GM20000 (cell line): ENCODE data around the gene MXRA8.
"Not testable (repeated sequence)": the region's sequence is repeated elsewhere in the genome, so short reads cannot be mapped to it uniquely, and the experiment has no call there.

Source experiments
- DNase-seq: peaks from one replicate; pipeline ENCODE4 v3.0.0; 2012; ENCODE audit warnings: low spot score
- TF ChIP-seq, protein P1 (sequence below): IDR thresholded peaks from 2 replicates; pipeline ENCODE4 v1.5.1; 2012; ENCODE audit warnings: mild to moderate bottlenecking, control low read depth; ENCODE audit errors: extremely low read depth, missing control alignments

The MXRA8 gene, protein sequence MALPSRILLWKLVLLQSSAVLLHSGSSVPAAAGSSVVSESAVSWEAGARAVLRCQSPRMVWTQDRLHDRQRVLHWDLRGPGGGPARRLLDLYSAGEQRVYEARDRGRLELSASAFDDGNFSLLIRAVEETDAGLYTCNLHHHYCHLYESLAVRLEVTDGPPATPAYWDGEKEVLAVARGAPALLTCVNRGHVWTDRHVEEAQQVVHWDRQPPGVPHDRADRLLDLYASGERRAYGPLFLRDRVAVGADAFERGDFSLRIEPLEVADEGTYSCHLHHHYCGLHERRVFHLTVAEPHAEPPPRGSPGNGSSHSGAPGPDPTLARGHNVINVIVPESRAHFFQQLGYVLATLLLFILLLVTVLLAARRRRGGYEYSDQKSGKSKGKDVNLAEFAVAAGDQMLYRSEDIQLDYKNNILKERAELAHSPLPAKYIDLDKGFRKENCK

DNA sequence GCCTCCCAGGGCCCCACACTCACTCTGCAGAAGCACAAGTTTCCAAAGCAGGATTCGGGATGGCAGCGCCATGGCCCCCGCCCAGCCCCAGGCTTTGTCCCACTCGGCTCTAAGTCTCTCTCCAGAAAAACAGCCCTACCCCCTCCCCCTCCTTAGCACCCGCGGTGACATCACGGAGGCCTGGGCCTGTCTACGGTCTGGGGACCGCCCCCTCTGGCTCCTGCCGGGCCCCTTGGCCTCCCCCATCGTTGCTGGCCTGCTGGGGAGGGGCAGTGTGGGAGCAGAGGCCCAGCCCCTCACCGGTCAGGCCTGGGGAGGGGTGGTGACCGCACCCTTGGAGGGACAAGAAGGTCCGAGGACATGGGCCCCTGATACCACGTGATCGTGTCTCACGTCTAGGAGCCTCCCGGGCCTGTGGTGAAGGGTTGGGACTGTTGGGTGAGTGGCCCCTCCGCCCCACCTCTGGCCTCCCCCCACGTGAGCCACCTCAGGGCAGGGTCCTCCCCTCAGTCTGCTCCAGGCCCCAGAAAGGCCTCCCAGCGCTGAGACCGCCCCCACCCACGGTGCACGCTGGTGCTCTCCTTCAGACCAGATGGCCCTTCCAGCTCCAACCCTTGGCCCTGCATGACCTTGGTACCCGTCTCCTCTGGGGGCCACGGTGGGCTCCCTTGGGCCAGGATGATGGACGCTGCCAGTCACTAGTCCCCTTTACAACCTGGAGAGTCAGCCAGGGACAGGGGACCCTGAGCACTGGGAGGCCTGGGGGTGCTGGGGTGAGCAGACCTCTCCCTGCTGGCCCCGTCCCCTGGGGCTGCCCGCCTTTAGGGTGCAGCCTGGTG lies at the start of gene MXRA8:
MXRA8 (minus strand) TSS at position 123 of the 839 bp plus-strand sequence; CDS start at position 72, 51 bp downstream.
- TF ChIP-seq, protein P1, sequence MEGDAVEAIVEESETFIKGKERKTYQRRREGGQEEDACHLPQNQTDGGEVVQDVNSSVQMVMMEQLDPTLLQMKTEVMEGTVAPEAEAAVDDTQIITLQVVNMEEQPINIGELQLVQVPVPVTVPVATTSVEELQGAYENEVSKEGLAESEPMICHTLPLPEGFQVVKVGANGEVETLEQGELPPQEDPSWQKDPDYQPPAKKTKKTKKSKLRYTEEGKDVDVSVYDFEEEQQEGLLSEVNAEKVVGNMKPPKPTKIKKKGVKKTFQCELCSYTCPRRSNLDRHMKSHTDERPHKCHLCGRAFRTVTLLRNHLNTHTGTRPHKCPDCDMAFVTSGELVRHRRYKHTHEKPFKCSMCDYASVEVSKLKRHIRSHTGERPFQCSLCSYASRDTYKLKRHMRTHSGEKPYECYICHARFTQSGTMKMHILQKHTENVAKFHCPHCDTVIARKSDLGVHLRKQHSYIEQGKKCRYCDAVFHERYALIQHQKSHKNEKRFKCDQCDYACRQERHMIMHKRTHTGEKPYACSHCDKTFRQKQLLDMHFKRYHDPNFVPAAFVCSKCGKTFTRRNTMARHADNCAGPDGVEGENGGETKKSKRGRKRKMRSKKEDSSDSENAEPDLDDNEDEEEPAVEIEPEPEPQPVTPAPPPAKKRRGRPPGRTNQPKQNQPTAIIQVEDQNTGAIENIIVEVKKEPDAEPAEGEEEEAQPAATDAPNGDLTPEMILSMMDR, result no peak
- no peak for DNase-seq

DNA sequence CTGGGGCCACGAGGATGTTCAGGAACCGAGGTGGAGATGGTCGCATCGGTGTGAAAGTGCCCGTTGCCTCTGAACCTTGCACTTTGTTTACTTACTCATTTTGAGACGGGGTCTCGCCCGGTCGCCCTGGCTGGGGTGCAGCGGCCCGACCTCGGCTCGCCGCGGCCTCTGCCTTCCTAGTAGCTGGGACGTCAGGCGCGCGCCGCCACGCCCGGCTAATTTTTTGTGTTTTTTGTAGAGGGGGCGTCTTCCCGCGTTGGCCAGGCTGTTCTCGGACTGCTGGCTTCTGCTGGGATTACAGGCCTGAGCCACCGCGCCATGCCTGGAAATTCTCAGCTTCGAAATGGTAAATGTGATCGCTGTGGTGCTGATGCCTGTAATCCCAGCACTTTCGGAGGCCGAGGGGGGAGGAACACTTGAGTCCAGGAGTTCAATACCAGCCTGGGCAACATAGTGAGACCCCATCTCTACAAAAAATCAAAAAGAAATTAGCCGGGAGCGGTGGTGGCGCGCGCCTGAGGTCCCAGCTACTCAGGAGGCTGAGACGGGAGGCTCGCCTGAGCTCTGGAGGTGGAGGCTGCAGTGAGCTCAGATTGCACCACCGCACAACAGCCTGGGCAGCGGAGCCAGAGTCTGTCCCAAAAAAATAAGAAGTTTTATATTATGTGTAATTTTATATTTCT lies 49.4 kb upstream of the MXRA8 start:
- TF ChIP-seq, protein P1, result no peak

DNA sequence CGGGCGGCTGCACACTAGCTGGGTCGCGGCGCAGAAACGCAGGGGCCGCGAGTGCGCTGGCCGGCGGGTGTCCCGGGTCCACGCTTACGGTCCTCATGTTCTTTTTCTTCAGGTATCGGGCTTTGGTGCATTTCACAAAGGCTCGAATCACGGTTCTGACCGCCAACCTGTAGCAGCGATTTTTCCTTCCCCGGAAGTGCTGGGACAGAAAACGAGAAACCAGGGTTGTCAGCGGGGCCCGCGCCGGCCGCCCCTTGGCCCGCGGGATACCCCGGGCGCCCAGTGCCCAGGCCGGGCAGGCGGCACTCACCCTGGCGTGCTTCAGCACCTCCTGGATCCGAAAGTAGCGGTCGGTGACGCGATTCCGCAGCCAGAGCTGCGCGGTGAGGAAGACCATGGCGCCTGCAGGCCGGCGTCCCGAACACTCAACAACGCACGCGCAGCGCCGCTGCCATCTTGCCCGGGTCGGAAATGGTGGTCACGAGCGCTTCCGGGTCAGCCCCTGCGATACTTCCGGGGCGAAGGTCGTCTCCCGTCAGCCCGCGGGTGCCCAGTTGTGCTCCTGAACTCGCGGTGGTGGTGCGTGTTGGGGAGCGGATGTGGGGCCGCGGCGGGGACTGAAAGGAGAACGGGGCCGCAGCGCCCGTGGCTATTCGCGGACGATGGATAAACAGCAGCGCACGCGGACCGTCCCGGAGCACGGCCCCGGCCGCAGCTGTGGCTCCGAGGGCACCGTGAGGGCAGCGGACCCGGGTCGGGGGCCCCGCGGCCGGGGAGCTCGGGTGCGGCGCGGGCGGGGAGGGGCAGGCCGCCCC lies 48.7 kb upstream of the MXRA8 start, which contains the start of gene MRPL20:
MRPL20 (minus strand) TSS at position 473 of the 815 bp plus-strand sequence; CDS start at position 397, 76 bp downstream.
- TF ChIP-seq, protein P1, result no peak
- DNase-seq, result peak; percentile 99

More for the DNA sequence above, 49.4 kb upstream of the MXRA8 start:
- DNase-seq, result no peak

DNA sequence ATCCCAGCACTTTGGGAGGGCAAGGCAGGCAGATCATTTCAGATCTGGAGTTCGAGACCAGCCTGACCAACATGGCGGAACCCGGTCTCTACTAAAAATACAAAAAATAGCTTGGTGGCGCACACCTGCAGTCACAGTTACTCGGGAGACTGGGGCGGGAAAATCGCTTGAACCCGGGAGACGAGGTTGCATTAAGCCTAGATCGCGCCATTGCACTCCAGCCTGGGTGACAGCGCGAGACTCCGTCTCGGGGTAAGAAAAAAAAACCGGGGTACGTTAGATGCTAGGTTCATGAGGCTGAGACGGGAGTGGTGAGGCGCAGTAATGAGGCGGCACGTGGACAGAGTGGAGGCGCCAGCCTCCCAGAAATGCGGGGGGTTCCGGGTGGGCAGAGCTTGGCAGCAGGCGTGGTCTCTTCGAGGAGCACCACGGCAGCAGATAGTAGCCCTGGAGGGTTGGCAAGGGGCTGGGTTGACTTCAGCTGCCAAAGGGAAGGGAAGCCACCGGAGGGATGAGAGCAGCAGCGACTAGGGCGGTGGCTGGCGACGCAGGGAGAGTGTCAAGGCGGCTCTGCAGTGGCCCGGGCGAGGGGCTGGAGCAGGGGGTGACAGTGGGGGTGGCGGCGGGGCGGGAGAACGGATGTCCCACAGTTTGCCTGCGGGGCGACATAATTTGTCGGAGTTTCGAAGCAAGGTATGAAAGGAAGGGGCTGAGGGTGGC lies 47.9 kb upstream of the MXRA8 start:
- DNase-seq, result no peak
- TF ChIP-seq, protein P1, result no peak

DNA sequence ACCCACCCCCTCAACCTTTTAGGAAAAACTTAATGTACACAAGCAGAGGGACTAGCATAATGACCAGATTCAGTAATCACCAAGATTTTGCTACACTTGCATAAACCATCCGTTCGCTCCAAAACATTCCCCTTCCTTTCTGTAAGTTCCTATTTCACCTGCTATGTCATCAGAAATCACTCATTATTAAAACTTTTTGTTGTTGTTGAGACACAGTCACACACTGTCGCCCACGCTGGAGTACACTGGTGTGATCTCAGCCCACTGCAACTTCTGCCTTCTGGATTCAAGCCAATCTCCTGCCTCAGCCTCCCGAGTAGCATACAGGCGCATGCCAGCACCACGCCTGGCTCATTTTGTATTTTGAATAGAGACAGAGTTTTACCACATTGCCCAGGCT lies 45.3 kb upstream of the MXRA8 start:
- TF ChIP-seq, protein P1, result no peak
- no peak for DNase-seq

DNA sequence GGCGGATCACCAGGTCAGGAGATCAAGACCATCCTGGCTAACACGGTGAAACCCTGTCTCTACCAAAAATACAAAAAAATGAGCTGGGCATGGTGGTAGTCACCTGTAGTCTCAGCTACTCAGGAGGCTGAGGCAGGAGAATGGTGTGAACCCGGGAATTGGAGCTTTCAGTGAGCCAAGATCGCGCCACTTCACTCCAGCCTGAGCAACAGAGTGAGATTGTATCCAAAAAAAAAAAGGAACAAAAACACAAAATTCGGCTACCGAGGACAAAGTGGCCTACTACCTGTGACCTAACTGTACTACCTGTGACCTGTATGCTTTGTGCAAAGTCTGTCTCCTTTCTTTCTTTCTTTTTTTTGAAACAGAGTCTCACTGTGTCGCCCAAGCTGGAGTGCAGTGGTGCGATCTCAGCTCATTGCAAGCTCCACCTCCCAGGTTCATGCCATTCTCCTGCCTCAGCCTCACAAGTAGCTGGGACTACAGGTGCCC lies 44.6 kb upstream of the MXRA8 start:
- DNase-seq, result not testable (repeated sequence)
